HepG2 (cell line): Measurements from ENCODE around the gene PPP1R9B. TPM values are rescaled to one million over a fixed set of nuclear protein-coding genes. Genes with fewer than 3 reads are reported as not detected.
A peak's percentile ranks its signal among the peaks of the same experiment; 100 is the strongest.

Source experiments
- ESRRA ChIP-seq: sonication (generic); formaldehyde crosslinking; IDR thresholded peaks from 2 replicates; pipeline ENCODE4 v1.5.1; 2020; ENCODE audit warnings: mild to moderate bottlenecking, low read depth, missing genetic modification reagents
- ISX ChIP-seq: sonication (generic); formaldehyde crosslinking; conservative IDR thresholded peaks from 2 replicates; pipeline ENCODE4 v1.5.0; 2020; ENCODE audit warnings: missing genetic modification reagents
- MED1 ChIP-seq: sonication (generic); formaldehyde crosslinking; IDR thresholded peaks from 2 replicates; pipeline ENCODE4 v1.4.0; 2020; ENCODE audit warnings: missing genetic modification reagents
- MTERF4 ChIP-seq: sonication (generic); formaldehyde crosslinking; IDR thresholded peaks from 2 replicates; pipeline ENCODE4 v1.8.0; 2023; ENCODE audit warnings: mild to moderate bottlenecking, missing genetic modification reagents
- MXD3 ChIP-seq: IDR thresholded peaks from 2 replicates; pipeline ENCODE4 v1.6.1; 2016; ENCODE audit warnings: mild to moderate bottlenecking, missing biosample characterization, missing genetic modification reagents
- PRPF4 ChIP-seq: fragments of 200-400 bp; formaldehyde crosslinking; IDR thresholded peaks from 2 replicates; pipeline ENCODE4 v1.6.1; 2016; ENCODE audit warnings: low read length, low read depth; ENCODE audit not compliant: poor library complexity, severe bottlenecking
- RXRA ChIP-seq: sonication (generic); formaldehyde crosslinking; IDR thresholded peaks from 2 replicates; pipeline ENCODE4 v1.5.1; 2020; ENCODE audit warnings: missing genetic modification reagents
- SKI ChIP-seq: fragments of 450-650 bp; IDR thresholded peaks from one replicate; pipeline ENCODE4 v1.6.1; 2018; ENCODE audit warnings: mild to moderate bottlenecking; ENCODE audit not compliant: partially characterized antibody
- SP4 ChIP-seq: sonication (generic); formaldehyde crosslinking; IDR thresholded peaks from 2 replicates; pipeline ENCODE4 v1.8.1; 2023; ENCODE audit warnings: mild to moderate bottlenecking, missing genetic modification reagents
- ZBTB38 ChIP-seq: sonication (generic); formaldehyde crosslinking; IDR thresholded peaks from 2 replicates; pipeline ENCODE4 v1.5.1; 2020; ENCODE audit warnings: mild to moderate bottlenecking, missing genetic modification reagents
- ZBTB8A ChIP-seq: sonication (generic); formaldehyde crosslinking; IDR thresholded peaks from 2 replicates; pipeline ENCODE4 v1.4.0; 2020; ENCODE audit warnings: mild to moderate bottlenecking, low read depth, missing genetic modification reagents, borderline replicate concordance
- ZC3H13 ChIP-seq: sonication (generic); formaldehyde crosslinking; IDR thresholded peaks from 2 replicates; pipeline ENCODE4 v1.8.1; 2023; ENCODE audit warnings: mild to moderate bottlenecking, missing genetic modification reagents, moderate library complexity
- ZGPAT ChIP-seq: IDR thresholded peaks from 2 replicates; pipeline ENCODE4 v1.6.1; 2016; ENCODE audit warnings: mild to moderate bottlenecking
- ZNF441 ChIP-seq: sonication (generic); formaldehyde crosslinking; IDR thresholded peaks from 2 replicates; pipeline ENCODE4 v1.7.0; 2021; ENCODE audit warnings: missing genetic modification reagents, borderline replicate concordance
- ZNF451 ChIP-seq: sonication (generic); formaldehyde crosslinking; IDR thresholded peaks from 2 replicates; pipeline ENCODE4 v1.5.0; 2020; ENCODE audit warnings: mild to moderate bottlenecking, missing genetic modification reagents
- ZNF687 ChIP-seq: sonication (generic); formaldehyde crosslinking; IDR thresholded peaks from 2 replicates; pipeline ENCODE4 v1.5.1; 2020; ENCODE audit warnings: mild to moderate bottlenecking, missing genetic modification reagents, moderate library complexity
- ZNF713 ChIP-seq: sonication (generic); formaldehyde crosslinking; IDR thresholded peaks from 2 replicates; pipeline ENCODE4 v1.4.0; 2020; ENCODE audit warnings: mild to moderate bottlenecking, missing genetic modification reagents
- ZNF747 ChIP-seq: sonication (generic); formaldehyde crosslinking; IDR thresholded peaks from 2 replicates; pipeline ENCODE4 v1.8.1; 2023; ENCODE audit warnings: missing genetic modification reagents, mild to moderate bottlenecking, borderline replicate concordance
- ZNF761 ChIP-seq: sonication (generic); formaldehyde crosslinking; conservative IDR thresholded peaks from 2 replicates; pipeline ENCODE4 v1.4.0; 2020; ENCODE audit warnings: mild to moderate bottlenecking, missing genetic modification reagents
- ZNF792 ChIP-seq: IDR thresholded peaks from 2 replicates; pipeline ENCODE4 v1.6.1; 2016
- polyA plus RNA-seq, 8 experiments: library from polyadenylated mRNA; depleted of rRNA in 3 of 8; stranded (reverse) in 7 of 8; unstranded in 1 of 8; fragments of >200 nt; fragmentation: Illumina TruSeq in 4 of 8; extraction: Trizol in 4 of 8; gene quantifications; 2 replicates each; pipeline versions ENCODE4 v1.2.1 to v1.2.3, GENCODE V29; 2011 to 2016; ENCODE audit warnings: low read depth in 4 of 8, missing spikeins in 1 of 8, mixed read lengths in 1 of 8; ENCODE audit not compliant: insufficient read depth in 1 of 8
- total RNA-seq, 5 experiments: library from RNA; depleted of rRNA; stranded (reverse); fragments of >200 nt; fragmentation: Illumina TruSeq; extraction: Trizol; gene quantifications; 2 replicates each; pipeline ENCODE4 v1.2.3, GENCODE V29; 2016; ENCODE audit warnings: low read depth in 1 of 5

Gene PPP1R9B
- total and polyA plus RNA-seq, 2 of the 13 experiments (the other 11 are each of a cell fraction or from before 2014, with no cell fraction given): 9.4 to 15.8 TPM

DNA sequence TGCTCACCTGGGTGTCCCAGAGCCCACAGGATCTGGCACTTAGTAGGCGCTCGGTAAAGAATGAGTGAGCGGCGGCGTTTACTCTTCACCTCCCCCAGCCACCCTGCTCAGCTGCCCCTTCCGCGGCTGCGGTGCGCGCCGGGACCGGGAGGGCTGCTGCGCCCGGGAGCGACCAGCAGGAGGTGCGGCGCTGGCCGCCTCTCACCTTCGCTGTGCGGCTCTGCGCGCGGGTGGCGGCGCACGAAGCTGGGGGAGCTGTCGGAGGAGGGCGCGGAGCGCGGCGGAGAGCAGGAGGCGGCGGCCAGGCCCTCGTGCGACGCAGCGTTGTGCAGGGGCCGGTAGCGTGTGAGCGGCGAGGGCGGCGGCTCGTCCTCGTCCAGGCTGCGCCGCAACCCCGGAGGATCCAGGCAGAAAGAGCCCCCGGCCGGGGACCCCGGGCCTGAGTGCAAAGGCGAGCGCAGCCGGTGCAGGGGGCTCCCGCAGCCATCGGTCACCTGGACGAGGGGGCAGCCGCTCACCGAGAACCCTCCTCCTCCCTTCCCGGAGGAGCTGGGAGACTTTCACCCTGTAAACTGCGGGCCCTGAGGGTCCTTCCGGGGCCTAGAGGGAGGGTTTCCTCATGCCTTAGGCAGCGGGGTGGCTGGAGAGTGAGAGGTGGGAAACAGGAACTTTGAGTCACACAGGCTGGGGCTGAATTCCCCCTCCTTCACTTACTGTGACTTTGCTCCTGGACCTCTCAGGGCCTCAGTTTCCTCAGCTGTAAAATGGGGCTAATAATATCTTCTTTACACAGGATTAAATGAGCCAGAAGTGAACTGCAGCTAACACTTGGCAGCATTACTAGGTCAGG is 33.0 kb downstream of the PPP1R9B start (continued):
- TF ChIP-seq ISX (CRISPR knock-in tag): no peak
- peak; percentile 22; the same call in 1 of the 2 replicates for TF ChIP-seq SP4 (CRISPR knock-in tag)
- 0 out of 2 replicates have a peak, but pooled peaks have one; percentile 51 for TF ChIP-seq ZNF441 (CRISPR knock-in tag)
- TF ChIP-seq ESRRA (CRISPR knock-in tag): 0 out of 2 replicates have a peak, but pooled peaks have one; percentile 50
- TF ChIP-seq ZNF687 (CRISPR knock-in tag): peak; percentile 87
- no peak for TF ChIP-seq MTERF4 (CRISPR knock-in tag)
- 0 out of 2 replicates have a peak, but pooled peaks have one; percentile 66 for TF ChIP-seq MXD3 (CRISPR knock-in tag)
- peak; percentile 83 for TF ChIP-seq ZBTB38
- peak; percentile 42; the same call in 1 of the 2 replicates for TF ChIP-seq ZNF792 (CRISPR knock-in tag)
- 0 out of 2 replicates have a peak, but pooled peaks have one; percentile 60 for TF ChIP-seq ZNF761 (CRISPR knock-in tag)
- TF ChIP-seq RXRA: peak; percentile 7; the same call in 1 of the 2 replicates
- peak; percentile 25; the same call in 1 of the 2 replicates for TF ChIP-seq ZGPAT (CRISPR knock-in tag)
- no peak for TF ChIP-seq ZC3H13 (CRISPR knock-in tag)
- TF ChIP-seq MED1 (CRISPR knock-in tag): no peak
- TF ChIP-seq ZNF451 (CRISPR knock-in tag): 0 out of 2 replicates have a peak, but pooled peaks have one; percentile 38
- TF ChIP-seq PRPF4: peak; percentile 5
- no peak for TF ChIP-seq ZNF747
- no peak for TF ChIP-seq ZNF713 (CRISPR knock-in tag)
- peak; percentile 68 for TF ChIP-seq SKI
- TF ChIP-seq ZBTB8A (CRISPR knock-in tag): no peak
